GM12801 (cell line): ENCODE results near the gene HOXB1.

Source experiments
- TF ChIP-seq, protein P1 (sequence below): IDR thresholded peaks from one replicate; pipeline ENCODE4 v1.5.1; 2011; ENCODE audit warnings: control low read depth; ENCODE audit not compliant: insufficient read length; ENCODE audit errors: extremely low read depth

Gene HOXB1

DNA sequence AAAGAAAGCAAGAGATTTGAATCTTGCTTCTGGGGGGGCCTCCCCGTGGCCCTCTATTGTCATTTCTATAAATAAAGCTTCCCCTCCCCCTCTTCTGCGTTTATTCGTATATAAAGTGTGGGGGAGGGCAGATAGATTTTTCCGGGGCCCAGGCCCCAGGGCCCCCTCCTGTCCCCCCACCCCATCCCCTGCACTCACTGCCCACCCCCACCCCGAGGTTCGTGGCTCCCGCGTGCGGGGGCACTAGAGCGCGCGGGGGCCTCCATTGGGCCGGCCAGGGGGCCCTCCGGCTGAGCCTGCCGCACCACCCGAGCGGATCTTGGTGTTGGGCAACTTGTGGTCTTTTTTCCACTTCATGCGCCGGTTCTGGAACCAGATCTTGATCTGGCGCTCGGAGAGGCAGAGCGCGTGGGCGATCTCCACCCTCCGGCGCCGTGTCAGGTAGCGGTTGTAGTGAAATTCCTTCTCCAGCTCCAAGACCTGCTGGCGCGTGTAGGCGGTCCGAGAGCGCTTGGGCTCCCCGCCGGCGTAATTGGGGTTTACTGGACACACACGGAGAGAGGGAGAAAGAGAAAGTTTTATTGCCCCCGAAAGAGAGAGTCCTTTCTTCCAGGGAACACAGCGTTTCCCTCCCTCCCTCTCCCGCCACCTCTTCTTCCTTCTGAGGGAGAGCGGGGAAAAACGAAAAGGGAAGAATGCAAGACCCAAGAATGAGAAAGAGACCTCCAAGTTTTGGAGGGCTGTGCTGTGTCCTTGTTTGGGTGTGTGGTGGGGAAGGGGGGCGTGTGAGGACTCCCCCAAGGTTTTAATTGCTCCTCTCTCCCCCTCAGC is 45.9 kb upstream of the HOXB1 start:
- TF ChIP-seq, protein P1, sequence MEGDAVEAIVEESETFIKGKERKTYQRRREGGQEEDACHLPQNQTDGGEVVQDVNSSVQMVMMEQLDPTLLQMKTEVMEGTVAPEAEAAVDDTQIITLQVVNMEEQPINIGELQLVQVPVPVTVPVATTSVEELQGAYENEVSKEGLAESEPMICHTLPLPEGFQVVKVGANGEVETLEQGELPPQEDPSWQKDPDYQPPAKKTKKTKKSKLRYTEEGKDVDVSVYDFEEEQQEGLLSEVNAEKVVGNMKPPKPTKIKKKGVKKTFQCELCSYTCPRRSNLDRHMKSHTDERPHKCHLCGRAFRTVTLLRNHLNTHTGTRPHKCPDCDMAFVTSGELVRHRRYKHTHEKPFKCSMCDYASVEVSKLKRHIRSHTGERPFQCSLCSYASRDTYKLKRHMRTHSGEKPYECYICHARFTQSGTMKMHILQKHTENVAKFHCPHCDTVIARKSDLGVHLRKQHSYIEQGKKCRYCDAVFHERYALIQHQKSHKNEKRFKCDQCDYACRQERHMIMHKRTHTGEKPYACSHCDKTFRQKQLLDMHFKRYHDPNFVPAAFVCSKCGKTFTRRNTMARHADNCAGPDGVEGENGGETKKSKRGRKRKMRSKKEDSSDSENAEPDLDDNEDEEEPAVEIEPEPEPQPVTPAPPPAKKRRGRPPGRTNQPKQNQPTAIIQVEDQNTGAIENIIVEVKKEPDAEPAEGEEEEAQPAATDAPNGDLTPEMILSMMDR, result no peak

DNA sequence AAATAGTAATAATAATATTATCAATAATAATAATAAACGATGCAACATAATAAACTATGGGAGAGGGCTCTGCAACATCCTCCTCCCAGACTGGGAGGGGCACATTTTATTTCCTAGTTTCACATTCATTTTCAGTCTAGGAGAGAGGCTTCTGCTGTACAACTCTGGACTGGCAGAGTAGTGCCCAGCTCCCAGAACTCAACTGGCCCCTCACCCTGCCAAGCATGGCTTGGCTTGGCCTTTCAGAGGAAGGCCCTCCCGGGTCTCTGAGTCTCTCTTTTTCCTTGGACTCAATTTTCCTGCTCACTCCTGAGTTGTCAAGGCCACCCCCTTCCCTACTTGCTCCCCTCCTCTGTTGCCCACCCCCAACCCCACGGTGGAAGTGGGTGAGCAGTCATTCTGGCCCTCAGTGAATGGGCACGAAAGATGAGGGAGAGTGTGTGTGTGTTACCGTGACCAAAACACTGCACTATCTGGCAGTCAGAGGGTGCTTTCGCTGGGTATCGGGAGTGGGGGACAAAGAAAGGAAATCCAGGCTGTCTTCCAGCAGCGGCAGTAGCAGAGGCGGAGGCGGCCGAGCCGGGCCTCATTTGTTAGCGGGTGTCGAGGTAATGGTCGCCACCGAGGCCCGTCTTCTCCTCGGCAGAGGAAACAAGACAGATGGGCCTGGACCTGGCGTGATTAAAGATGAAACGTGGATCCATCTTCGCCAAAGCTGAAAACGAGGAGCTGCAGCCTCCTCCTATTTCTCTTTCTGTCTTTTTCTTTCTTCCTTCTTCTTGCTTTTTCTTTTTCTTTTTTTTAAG is 45.1 kb upstream of the HOXB1 start:
- TF ChIP-seq, protein P1, result no peak

DNA sequence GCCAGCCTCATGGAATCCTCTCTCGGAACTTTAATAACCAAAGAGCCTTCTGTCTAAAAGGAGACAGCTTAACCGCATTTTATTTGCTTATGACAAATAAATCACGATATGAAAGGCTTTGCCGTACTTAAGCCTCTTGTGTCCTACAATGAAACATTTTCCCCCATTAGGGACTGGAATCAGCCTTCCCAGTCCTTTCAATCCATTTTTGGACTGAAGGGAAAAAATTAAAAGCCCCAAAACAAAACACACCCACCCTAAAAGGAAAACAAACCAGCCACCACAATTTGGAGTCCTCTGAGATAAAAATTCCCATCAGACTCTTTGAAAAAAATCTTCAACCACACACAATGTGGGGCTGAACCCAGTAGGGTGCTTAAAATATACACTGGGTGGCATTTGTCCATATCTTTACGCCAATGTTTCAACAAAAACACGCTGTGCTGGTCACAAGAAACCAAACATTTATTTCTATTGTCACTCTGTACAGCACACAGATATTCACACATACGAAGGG is 44.3 kb upstream of the HOXB1 start:
- TF ChIP-seq, protein P1, result no peak

DNA sequence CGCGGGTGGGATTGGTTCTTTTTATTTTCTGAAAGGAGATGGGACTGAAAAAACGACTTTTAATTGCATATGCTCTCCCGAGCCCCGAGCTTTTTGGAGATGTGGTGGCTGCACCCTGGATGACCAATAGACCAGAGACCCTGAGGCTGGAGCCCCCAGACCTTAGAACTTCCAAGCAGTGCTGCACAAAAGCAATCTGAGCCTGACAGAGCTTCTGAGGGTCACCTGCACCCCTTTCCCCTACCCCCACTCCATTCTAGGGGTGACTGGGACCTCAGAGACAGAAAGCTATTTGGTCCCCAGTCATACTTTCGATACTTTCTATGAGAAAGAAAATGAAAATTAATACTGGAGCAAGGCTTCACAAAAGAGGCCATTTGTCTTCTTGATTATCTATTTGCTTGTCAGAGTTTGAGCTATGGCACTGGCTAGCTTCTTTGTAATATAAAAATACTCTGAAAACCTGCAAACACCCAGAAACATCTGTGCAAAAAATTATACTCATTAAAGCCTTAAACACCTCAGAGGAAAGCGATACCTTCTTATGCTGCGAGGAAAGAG is 43.8 kb upstream of the HOXB1 start:
- TF ChIP-seq, protein P1, result no peak

DNA sequence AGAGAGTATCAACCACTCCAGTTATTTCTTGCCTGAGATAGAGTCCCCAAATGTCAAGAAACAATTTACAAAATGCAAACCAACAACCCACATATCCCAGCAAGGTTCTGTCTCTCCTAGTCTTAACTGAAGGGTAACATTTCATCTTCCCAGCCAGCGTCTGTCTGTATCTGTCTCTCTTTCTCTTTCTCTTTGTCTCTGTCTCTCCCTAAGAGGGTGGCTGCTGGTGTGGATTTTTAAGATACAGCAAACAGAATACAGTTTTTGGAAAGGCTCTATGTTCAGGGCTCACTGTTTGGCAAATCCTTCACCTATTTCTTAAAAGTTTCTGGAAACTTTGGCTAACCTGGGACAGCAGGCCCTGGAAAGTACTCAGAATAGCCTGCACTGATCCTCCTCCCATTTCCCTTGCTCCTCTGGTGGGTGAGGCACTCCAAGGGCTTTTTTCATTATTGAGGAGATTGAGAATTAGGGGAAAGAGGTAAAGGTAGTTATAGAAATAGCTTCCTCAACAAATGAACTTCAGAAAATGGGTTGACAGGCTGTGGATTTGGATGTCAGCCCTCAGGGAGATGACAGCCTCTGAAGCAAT is 41.1 kb upstream of the HOXB1 start:
- TF ChIP-seq, protein P1, result no peak

DNA sequence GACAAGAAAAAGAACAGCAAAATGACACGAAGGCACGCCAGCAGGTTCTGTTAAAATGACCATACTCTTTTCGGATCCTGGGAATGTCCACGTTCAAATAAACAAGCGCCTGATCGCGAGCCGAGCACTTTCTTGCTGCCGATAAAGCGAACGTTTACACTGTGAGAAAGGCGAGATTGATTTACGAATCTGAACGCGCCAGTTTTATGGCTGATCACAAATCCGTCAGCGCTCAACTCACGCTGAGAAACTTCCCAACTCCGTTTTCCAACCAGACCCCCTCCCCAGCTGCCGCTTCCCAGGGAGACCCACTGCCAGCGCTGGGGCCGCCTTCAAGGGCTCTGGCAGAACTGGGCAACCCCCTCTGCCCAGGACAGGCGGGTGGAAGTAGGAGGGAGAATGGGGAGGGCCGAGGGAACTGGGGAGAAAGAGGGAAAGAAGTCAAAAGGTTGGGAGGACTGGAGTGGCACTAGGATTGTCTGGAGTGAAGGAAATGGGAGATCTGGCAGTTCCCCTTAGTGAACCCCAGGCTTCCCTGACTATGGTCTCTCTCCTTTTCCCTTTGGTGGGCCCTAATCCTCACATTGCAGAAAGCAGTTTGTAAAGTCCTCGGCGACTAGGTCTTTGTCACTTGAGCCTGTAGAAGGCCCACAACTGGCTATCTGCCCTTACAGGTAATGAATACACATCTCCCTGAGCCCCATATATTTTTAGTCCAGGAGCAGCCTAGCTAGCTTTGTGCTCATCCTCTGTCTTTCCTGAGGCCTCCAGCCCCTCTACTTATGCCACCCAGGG is 40.4 kb upstream of the HOXB1 start:
- TF ChIP-seq, protein P1, result no peak
